Astrocyte (in vitro differentiated cells and primary cell): Measurements from ENCODE around the gene WDR1.

ENCODE experiments used
- EZH2 ChIP-seq: IDR thresholded peaks from 2 replicates; pipeline ENCODE4 v1.6.1; 2012; ENCODE audit warnings: mild to moderate bottlenecking, low read length, inconsistent platforms; ENCODE audit not compliant: insufficient read depth
- TF ChIP-seq, protein P1 (sequence below): IDR thresholded peaks from 2 replicates; pipeline ENCODE4 v1.5.1; 2011; ENCODE audit warnings: low read depth, mild to moderate bottlenecking, inconsistent platforms, low read length, moderate library complexity; ENCODE audit not compliant: insufficient read depth

DNA sequence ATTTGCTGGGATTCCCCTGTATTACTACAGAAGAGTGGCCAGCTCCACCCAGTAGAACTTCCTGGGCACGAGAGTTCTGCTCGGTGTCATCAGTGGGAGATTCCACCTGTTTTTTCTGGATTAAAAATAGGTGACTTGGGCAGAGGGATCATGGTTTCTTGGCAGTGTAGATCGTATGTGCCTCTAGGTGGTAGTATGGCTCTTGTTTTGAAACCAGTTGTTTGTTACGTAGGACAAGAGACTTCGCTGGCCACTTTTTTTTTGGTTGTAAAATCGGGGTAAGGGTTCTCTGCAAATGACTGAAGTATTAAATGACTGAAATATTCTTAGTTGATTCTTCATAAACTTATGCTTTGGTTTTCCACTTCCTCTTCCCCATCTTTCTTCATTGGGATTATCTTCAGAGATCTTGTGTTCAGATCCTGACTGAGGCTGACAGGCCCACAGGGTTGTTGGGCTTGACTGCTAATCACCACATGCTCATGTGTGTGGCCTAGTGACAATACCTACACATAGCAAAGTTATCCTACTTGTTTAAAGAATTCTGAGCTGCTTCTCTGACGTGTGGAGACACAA, 43.8 kb upstream of the WDR1 start:
- TF ChIP-seq, protein P1, sequence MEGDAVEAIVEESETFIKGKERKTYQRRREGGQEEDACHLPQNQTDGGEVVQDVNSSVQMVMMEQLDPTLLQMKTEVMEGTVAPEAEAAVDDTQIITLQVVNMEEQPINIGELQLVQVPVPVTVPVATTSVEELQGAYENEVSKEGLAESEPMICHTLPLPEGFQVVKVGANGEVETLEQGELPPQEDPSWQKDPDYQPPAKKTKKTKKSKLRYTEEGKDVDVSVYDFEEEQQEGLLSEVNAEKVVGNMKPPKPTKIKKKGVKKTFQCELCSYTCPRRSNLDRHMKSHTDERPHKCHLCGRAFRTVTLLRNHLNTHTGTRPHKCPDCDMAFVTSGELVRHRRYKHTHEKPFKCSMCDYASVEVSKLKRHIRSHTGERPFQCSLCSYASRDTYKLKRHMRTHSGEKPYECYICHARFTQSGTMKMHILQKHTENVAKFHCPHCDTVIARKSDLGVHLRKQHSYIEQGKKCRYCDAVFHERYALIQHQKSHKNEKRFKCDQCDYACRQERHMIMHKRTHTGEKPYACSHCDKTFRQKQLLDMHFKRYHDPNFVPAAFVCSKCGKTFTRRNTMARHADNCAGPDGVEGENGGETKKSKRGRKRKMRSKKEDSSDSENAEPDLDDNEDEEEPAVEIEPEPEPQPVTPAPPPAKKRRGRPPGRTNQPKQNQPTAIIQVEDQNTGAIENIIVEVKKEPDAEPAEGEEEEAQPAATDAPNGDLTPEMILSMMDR: no peak
- TF ChIP-seq EZH2: no peak
